Erythroblast (primary cell): ENCODE data around the gene CTNNA3.

Experiments
- GATA1 ChIP-seq: IDR thresholded peaks from 2 replicates; pipeline ENCODE4 v1.6.1; 2011; ENCODE audit warnings: low read depth, mild to moderate bottlenecking, control low read depth, low read length, moderate library complexity
- POLR2A ChIP-seq: IDR thresholded peaks from 2 replicates; pipeline ENCODE4 v1.6.1; 2011; ENCODE audit warnings: mild to moderate bottlenecking, low read length

- TF ChIP-seq POLR2A (no peak), GATA1 (no peak)
Observed at GRCh38 chr10:67268146-67268545, 427.8 kb downstream of the CTNNA3 start.
